Nucleus accumbens (tissue), 56 donors: ENCODE measurements around the gene STAMBPL1.
A peak's percentile ranks its signal among the peaks of the same experiment; 100 is the strongest.
"Not testable (repeated sequence)": the region's sequence is repeated elsewhere in the genome, so short reads cannot be mapped to it uniquely, and the experiment has no call there.

Experiments
- DNase-seq, 56 donors: peaks; one replicate each; lab custom pipeline; 2025; lab: John Stamatoyannopoulos, UW

STAMBPL1 gene

DNA sequence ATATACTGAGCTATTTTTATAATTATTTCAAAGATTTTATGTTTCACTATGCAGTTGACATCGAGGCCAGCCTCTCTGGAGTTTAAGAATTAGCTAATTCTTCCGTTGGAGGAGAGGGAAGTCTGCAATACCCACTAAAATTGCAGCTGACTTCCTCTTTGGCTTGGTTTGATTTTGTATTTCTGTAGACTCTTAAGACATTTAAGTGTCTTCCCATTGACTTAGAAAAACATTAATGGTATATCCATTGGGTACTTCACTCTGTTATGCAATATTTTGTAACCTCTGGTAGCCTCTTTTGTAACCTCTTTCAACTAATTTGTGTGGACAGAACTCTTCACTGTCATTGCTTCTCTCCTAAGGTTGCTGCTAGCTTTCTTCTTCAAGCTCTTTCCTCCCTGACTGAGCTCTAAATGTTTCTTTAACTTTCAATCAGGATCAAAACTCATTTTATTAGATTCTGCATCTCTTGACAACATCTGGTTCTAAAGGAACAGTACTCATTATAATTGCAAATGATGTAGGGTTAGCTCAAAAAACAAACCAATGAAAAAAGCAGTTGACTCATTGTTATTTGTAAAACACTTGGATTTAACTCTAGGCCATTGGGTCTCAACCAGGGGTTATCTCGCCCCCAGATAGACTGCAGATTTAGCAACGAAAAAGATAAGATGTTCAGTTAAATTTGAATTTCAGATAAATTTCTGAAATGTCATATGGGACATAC lies 26.7 kb upstream of the STAMBPL1 start:
- DNase-seq = no peak

GRCh38 chr10:88854684-88855083 lies 25.4 kb upstream of the STAMBPL1 start:
- no peak for DNase-seq

GRCh38 chr10:88857831-88858230 lies 22.2 kb upstream of the STAMBPL1 start:
- no peak for DNase-seq

DNA sequence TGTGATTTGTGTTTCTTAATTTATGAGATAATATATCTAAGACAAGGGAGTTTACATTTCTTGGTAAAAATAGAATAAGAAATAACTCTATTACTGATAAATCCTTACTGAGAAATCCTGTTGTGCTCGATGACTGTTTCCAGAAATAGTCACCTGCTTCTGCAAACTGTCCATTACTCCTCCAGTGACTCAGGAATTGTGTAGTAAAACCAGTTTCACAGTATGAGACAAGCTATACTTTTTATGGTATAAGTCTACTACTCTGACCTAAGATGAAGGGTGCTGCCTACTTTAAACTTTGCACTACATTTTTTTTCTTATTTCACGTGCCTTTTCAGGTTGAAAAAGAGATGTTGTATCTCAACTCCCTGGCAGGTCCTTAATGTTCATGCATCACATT lies 21.6 kb upstream of the STAMBPL1 start:
- no peak for DNase-seq

DNA sequence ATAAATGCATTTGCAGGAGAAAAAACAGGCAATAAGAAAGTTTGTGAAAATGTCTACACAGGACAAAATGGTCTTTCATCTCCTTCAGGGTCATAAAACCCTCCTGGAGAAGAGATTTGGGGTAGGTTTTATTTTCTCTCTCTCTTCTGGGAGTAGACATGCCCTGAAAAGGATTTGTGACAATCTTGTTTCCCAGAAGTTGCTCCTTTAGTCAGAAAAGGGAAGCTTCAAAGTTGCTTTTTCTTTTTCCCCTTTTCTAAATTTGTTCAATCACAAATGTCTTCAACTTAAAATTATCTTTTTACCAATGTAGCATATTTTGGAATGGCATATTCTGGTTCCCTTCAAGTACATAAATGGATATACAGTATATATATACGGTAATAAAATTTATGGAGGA lies 19.0 kb upstream of the STAMBPL1 start:
- no peak for DNase-seq

- no peak for DNase-seq
Measured at GRCh38 chr10:88865281-88865876, 14.7 kb upstream of the STAMBPL1 start.

DNA sequence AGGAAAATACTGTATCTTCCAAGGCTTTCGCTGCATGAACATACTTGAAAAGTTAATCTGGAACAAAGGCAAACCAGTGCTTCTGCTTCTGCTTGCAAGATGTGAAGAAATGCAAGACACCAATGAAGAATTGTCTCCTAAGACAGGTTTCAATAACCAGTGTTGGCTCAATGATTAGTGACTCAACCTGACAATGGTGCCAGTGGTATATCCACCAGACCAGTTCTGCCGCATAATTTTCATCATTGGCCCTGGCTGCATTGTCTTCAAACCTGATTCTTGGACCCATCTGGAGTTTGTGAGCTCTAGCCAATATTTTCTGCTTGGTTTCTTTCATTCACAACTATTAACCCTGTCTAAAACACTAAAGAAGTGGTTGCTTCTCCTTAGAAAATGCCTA lies 13.6 kb upstream of the STAMBPL1 start:
- no peak for DNase-seq

DNA sequence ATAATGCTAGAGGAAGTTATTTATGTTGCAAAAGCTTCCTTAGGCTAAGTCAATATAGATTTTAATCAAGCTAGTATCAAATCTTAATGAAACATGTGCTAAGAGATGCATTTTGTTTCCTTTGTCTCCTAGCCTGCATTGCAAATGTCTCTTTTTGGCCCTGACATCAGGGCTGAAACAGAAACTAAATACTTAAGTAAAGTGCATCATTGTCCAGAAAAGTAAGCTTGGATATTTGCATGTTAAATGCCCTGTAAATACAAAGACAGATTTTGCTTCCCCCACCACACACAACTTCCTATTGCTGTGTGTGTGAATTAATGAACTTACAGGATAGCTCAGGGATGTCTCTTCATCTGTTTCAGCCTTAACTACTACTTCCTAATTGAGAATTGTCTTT lies 10.0 kb upstream of the STAMBPL1 start:
- no peak for DNase-seq

GRCh38 chr10:88873757-88874156 lies 6.3 kb upstream of the STAMBPL1 start:
- DNase-seq = no peak

DNA sequence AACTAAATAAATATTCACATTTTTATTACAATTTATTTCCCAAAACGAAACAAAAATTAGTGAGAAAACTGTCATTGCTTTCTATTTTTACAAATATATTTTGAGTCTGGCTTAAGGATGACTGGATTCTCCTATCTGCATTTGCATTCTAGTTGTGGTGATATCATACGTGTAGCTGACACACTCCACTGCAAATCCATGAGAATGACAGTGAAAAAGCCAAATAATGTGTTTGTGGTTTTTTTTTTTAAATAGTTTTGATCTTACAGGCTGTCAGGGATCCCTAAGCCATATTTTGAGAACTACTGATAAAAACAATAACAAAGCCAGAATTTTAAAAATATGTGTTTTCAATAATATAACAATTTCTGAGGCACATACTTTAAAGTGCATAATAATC lies 5.8 kb upstream of the STAMBPL1 start:
- no peak for DNase-seq

DNA sequence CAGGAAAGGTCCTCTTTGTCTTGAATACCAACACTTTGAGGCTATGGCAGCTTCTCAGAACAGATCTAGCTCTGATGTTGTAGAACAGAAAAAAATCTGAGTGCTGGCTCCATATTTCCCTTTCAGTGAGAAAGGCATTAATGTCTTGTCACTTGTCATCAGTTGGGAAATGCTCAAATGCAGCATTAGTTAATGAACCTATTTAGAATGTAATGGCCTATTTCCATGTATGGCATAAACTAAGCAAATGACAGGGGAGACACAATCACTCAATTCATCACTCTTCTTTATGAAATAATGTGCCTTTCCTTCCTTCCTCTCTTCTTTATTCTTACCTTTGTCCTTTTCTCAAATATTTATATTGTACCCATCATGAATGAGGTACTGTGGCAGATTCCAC lies 5.0 kb upstream of the STAMBPL1 start:
- DNase-seq = no peak

DNA sequence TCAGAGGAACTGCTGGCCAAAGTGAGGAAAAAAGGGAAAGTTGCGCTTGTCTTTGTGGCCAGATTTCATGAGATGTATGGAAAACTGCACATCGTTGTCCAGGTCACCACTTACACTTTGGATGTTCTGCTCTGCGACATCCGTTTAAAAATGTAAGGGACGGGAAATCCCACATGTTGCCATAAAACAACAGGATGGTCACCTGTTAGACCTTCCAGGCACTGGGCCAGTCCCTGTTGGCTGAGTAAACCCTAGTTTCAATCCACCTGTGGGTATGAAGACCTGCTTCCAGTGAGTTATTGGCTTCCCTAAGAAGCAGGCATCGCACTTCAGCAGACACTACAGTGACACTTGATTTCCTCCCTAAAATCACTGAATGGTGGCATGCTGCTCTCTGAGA lies 2.7 kb upstream of the STAMBPL1 start:
- DNase-seq = no peak

GRCh38 chr10:88880282-88881076 lies 434 bp downstream of the STAMBPL1 start:
- DNase-seq = peak in 53 of 56 donors; percentile 26 to 86 (median 68)

- no peak for DNase-seq
Measured at GRCh38 chr10:88881320-88881719, 1.3 kb downstream of the STAMBPL1 start.

DNA sequence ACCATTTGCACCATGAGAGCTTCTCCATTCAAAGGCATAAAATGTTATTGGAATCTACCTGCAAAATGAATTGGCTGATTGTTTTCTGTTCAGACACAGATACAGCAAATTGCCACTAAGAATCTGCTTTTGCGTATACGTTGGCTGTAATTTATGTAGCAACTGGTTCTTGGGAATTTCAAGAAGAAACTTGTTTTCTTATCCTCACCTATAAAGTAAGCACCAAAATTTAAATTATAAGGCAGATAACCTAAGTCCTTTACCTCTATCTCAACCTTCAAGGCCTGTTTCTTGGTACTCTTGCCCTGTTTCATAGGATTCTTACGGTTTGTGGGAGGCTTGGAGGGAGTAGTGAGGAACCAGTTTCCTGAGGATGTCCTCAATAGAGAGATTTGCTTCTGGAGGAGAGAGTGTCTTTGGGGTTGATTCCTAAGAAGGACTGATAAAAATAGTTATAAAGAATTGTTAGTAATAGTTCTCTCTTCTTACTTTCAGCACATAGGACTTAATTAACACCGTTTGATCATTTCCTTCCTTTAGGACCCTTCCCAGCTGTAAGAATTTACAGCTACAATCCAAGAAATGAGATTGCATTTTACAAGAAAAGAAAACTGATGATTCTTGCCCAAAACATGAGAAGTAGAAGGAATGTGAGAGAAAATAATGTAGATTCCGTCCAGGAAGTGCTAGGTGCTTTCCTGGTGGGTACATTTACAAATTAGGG lies 2.0 kb downstream of the STAMBPL1 start:
- DNase-seq = no peak

GRCh38 chr10:88882646-88883447 lies 2.8 kb downstream of the STAMBPL1 start:
- not testable (repeated sequence) for DNase-seq

- no peak for DNase-seq
Measured at GRCh38 chr10:88883448-88883809, 3.4 kb downstream of the STAMBPL1 start.

DNA sequence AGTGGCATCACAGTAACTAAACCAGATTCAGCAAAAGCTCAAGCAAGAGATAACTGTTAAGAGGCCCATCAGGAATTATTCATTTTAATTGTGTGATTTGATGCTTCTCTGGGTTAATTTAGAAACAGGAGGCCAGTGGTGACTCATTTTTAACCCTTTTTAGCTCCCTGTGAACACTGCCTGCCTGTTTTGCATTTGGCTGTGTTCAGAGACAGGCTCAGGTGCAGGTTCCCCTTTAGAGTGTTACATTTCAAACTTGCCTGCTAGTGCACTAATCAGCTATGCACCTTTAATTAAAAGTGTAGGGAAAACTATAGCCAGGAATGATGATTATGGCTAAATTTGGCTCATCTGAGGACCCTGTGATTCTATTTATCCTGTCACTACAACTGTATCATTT lies 6.5 kb downstream of the STAMBPL1 start:
- DNase-seq = no peak

DNA sequence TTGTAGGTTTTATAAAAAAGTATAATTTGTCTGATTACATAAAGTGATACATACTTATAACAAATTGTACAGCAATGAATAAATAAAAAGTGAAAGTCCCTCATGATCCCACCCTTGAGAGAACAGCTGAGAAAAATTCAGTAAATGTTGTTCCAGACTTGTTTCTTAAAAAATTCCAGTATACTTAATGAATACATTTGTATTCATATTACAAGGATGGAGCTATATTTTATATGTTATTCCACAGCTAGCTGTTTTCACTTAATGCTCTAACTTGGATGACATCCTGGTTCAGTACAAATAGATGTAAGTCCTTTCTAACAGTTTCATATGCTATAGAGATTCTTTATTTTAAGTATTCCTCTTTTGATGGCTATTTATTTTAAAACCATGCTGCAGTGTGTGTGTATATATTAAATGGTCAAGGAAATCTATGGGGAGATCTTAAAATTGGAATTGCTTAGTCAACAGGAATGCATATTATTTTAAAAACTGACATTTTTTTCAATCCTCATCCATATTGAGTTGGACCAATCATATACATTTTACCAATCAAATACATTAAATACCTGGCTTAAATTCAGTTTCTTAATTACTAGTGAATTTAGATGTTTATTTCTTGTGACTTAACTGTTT lies 8.9 kb downstream of the STAMBPL1 start:
- DNase-seq = no peak
